HG03432 (cell line): ENCODE data around the gene SPAAR.
"Not testable (repeated sequence)": the region's sequence is repeated elsewhere in the genome, so short reads cannot be mapped to it uniquely, and the experiment has no call there.

Source experiments
- ATAC-seq: cut with Tn5 transposase; IDR thresholded peaks from one replicate; pipeline ENCODE4 v1.9.1; 2021; ENCODE audit warnings: mild to moderate bottlenecking, moderate library complexity; ENCODE audit not compliant: unreplicated experiment

Gene SPAAR

DNA sequence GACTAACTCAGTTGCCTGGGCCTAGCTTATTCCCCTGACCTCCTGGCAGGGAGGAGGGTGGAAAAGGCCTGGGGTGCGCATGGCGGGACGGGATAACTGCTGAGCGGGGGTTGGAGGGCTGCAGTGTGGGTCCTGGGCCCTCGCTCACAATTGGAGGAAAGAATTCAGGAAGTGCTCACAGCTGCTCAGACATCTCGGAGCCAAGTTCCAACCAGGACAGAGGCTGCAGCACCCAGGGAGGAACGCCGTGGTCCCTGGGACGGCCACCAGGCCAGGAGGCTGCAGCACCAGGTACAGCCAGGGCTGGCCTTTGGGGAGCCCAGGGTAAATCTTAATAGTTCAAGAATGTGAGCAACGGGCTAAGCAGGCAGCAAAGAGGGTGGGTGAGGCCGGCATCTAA is at the start of gene SPAAR:
SPAAR (plus strand) TSS at position 217 of the 400 bp plus-strand sequence. CDS start 974 bp downstream, outside the sequence.
- no peak for ATAC-seq

DNA sequence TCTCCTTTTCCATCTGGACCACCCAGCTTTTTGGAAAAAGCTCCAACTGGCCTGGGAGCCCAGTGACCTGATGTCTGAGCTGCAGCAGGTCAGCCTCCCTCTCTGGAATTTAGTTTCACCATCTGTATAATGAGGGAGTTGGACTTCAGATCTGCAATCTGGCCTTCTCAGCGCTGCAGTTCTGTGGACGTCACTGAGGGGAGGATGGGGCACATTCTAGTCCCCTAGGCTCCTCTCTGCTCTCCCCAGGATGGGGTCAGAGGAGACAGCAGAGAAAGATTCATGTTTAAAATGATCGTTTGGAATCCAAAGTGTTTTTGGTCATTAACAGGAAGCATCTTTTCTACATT is 49.3 kb upstream of the SPAAR start:
- no peak for ATAC-seq

GRCh38 chr9:35861161-35861897 is 48.0 kb upstream of the SPAAR start:
- ATAC-seq: no peak

GRCh38 chr9:35862328-35862727 is 47.0 kb upstream of the SPAAR start:
- no peak for ATAC-seq

DNA sequence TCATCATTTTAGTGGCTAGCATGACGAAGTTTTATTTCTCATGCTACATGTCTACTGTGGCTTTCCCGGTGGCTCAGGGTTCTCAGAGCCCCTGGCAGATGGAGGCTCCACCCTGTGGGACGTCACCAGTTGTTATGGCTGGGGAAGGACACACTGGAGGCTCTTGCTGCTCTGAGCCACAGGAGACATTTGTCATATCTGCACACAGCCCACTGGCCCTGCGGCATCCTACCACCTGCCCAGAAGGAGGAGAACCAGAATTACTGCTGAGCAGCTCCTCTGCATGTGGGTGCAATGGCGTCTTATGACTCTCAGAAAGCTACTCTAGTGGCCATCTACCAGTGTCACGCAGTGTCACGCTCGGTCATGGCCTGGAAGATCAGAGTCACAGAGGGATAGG is 45.7 kb upstream of the SPAAR start:
- ATAC-seq: no peak

DNA sequence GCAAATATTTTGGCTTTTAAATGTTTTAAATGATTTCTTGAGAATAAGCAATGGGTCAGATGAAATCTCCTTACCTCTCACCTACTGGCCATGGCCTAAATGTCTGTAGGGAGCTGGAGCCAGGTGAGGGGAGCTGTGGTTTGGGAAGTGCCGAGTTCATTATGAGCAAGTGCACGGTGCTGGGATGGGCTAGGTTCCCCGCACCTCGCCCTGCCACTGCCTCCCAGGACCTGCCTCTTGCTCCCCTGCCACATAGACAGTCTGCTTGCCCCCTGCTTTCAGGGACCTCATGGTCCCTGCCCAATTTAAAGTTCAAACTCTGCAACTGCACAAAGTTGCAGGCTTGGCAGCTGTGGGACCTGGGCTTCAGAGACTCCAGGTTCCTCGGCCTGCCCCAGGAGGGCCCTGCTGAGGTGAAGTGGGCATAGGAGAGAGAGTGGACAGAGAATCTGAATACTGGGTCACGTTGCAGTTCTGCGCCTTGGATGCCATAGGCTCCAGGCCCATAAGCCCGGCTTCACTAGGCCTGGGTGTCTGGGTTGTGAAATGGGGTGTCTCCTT is 44.5 kb upstream of the SPAAR start:
- ATAC-seq: no peak

DNA sequence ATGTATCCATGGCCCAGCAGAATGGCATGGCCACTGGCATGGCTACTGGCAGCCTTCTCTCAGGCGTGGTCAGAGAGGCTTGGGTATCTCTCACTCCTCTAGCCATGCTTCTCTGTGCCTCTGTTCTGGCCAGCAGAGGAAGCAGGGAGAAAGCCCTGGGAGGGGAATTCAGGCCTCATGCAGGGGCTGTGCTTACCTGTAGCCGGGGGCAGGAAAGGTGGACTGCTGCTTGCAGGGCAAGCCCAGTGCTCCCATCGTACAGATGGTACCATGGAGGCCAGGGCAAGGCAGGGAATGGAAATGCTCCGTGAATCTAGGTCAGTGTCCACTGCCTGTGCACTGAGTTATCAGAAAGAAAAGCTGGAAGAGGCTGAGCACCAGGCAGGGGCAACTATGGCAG is 41.8 kb upstream of the SPAAR start:
- no peak for ATAC-seq

- ATAC-seq: no peak
Measured at GRCh38 chr9:35868933-35869332, 40.4 kb upstream of the SPAAR start.

GRCh38 chr9:35869621-35870216 is 39.6 kb upstream of the SPAAR start:
- no peak for ATAC-seq

DNA sequence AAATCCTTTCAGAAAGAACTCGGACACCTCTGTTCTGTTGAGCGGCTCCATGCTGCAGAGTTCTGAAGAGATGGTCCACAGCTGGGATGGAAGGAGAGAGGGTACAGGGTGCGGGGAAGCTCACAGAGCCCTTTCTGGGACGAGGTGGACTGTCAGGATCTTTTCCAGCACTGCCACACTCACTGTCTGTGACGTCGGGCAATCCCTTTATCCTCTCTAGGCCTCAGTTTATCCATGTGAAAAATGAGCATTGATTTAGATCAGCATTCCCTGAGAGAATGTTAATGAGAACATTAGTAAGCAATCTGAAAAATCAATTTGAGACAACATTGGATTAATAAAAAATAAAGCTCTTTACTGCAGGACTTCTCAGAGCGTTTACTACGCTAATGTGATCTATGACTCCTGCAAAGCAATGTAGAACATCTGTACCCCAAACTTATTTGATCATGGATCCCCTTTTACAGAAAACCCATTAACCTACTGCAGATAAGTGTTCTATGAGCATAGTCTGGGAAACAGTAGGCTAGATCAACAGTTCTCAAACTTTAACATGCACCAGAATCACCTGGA is 38.9 kb upstream of the SPAAR start, which contains the start of gene OR13J1:
OR13J1 (minus strand) TSS at position 51 of the 573 bp plus-strand sequence; CDS start at position 51, 0 bp downstream.
- ATAC-seq: no peak

DNA sequence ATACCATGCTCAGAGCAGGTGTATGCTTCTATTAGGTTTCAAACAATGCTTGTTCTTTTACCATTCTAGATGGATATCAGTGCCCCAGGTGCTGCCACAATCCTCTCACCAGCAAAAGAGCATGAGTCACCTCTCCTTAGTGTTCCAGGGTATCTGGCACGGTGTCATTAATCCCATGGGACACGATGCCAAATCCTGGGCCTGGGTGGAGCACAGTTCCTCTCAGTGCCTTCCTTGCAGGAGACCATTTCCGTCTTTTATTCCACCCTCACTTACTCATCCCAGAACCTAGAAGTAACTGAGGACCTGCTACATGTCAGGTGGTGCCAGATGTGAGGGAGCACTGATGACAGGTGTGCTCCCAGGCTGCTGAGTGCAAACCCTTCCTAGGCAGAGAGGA is 37.7 kb upstream of the SPAAR start:
- ATAC-seq: no peak

GRCh38 chr9:35872505-35872904 is 36.8 kb upstream of the SPAAR start:
- ATAC-seq: no peak

DNA sequence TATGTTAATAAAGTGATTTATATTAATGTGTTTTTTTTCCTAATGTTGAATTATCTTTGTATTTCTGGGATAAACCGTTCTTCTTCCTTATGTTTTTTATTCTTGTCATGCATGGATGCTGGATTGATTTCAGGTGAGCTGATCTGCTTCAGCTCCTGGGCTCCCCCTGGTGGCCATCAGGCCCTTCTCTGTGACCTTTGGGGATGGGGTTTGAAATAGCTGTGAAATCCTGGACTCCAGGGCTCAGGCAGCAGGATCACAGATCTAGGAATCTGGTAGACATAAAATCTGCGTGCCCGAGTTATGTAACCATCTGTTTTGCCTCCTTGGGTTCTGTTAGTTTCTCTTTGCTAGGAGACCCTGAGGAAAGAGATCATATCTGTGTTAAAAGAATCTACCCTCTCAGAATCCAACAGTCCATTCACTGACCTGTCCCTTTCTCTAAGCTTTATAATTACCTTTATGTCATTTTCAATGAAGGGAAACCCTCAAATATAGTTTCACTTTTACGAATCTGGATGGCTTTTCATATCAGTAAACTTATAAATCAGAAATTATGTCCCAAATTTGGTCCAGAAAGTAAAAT is 26.9 kb upstream of the SPAAR start:
- ATAC-seq: no peak

GRCh38 chr9:35882996-35883395 is 26.3 kb upstream of the SPAAR start:
- ATAC-seq: no peak

- ATAC-seq: not testable (repeated sequence)
Measured at GRCh38 chr9:35884908-35885307, 24.4 kb upstream of the SPAAR start.

DNA sequence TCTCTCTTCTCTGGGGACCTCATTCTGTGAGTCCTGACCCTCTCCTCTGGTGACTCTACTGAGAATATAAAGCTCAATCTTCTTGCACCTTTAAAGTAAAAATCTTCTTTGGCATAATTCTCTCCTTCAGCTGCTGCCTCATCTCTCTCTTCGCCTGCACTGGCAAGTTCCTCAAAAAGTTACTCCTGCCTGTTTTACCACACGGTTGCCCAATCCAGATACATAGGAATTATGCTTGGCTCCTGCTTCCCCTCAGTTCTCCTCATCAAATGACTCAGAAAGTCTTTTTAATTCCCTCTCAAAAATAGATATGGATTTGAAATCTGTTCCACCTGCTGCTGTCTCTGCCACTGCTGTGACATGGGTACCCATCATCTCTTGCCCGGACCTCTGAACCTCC is 17.6 kb upstream of the SPAAR start:
- no peak for ATAC-seq

- ATAC-seq: no peak
Measured at GRCh38 chr9:35892051-35892450, 17.2 kb upstream of the SPAAR start.

DNA sequence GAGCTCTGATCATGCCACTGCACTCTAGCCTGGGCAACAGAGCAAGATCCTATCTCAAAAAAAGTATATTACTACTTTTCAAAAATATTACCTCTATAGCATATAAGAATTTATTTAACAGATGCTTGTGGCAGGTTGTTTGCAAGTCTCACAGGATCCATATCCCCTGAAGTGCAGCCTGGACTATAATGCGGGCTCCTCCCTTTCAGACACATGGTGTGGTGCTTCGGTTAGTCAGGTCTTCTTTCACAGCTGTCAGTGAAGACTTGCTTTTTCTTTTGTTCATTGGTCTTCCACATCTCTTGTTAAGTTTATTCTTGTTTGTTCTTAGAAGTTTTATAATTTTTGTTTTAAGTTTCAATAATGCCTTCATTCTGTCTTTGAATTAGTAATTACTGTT is 12.7 kb upstream of the SPAAR start:
- no peak for ATAC-seq

- not testable (repeated sequence) for ATAC-seq
Measured at GRCh38 chr9:35897376-35898099, 11.8 kb upstream of the SPAAR start.

DNA sequence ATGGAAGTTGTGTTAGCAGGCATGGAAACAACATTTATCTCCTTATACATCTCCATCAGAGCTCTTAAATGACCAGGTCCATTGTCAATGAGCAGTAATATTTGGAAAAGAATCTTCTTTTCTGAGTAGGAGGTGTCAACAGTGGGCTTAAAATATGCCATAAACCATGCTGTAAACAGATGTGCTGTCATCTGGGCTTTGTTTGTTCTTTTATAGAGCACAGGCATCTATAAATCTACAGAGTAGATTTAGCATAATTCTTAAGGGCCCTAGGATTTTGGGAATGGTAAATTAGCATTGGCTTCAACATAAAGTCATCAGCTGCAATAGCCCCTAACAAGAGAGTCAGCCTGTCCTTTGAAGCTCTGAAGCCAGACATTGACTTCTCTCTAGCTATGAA is 11.0 kb upstream of the SPAAR start:
- ATAC-seq: no peak

GRCh38 chr9:35899021-35899420 is 10.3 kb upstream of the SPAAR start:
- no peak for ATAC-seq
